HepG2 (cell line): ENCODE data around the gene IL1RL2.

ENCODE experiments used
- CHD2 ChIP-seq: IDR thresholded peaks from 2 replicates; pipeline ENCODE4 v1.6.1; 2011; ENCODE audit warnings: low read depth, low read length, improper control_type of control experiment
- SNAI1 ChIP-seq: sonication (generic); formaldehyde crosslinking; IDR thresholded peaks from 2 replicates; pipeline ENCODE4 v1.5.0; 2020; ENCODE audit warnings: mild to moderate bottlenecking, missing genetic modification reagents, borderline replicate concordance
- ZNF496 ChIP-seq: sonication (generic); formaldehyde crosslinking; IDR thresholded peaks from 2 replicates; pipeline ENCODE4 v1.8.1; 2023; ENCODE audit warnings: mild to moderate bottlenecking, moderate library complexity, missing genetic modification reagents; ENCODE audit not compliant: insufficient replicate concordance
- TF ChIP-seq, protein P1 (sequence below): sonication (generic); formaldehyde crosslinking; IDR thresholded peaks from 2 replicates; pipeline ENCODE4 v1.5.0; 2020; ENCODE audit warnings: mild to moderate bottlenecking, missing genetic modification reagents, moderate library complexity

DNA sequence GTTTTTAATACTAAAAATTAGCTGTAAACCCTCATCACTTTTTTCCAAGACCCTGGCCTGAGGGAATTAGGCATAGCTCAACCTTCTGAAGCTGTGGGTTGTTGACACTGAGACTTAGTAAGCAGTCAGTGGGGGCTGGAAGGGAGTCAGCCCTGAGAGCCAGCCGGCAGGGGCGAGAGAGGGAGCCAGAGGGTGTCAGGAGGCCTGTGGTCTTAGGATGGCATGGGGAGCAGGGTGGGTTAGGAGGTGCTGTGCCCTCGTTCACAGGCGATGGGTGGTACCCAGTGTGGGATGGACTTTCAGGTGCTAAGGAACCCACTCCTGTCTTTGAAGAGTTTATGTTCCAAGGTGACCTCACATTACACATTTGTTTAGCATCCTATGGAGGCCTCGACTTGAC, 49.3 kb downstream of the IL1RL2 start:
- TF ChIP-seq CHD2, result no peak
- TF ChIP-seq, protein P1, sequence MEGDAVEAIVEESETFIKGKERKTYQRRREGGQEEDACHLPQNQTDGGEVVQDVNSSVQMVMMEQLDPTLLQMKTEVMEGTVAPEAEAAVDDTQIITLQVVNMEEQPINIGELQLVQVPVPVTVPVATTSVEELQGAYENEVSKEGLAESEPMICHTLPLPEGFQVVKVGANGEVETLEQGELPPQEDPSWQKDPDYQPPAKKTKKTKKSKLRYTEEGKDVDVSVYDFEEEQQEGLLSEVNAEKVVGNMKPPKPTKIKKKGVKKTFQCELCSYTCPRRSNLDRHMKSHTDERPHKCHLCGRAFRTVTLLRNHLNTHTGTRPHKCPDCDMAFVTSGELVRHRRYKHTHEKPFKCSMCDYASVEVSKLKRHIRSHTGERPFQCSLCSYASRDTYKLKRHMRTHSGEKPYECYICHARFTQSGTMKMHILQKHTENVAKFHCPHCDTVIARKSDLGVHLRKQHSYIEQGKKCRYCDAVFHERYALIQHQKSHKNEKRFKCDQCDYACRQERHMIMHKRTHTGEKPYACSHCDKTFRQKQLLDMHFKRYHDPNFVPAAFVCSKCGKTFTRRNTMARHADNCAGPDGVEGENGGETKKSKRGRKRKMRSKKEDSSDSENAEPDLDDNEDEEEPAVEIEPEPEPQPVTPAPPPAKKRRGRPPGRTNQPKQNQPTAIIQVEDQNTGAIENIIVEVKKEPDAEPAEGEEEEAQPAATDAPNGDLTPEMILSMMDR (CRISPR knock-in tag), result no peak
- no peak for TF ChIP-seq ZNF496 (CRISPR knock-in tag)
- TF ChIP-seq SNAI1 (CRISPR knock-in tag), result no peak
